Stimulated activated CD4-positive, alpha-beta T cell treated with anti-CD3 and anti-CD28 coated beads, Interleukin-4, amount 100 ng/mL, for 48 hours (primary cell): Measurements from ENCODE around the gene CD300H.
"Not testable (repeated sequence)": the region's sequence is repeated elsewhere in the genome, so short reads cannot be mapped to it uniquely, and the experiment has no call there.

ENCODE experiments used
- DNase-seq, 2 donors: peaks; one replicate each; pipeline ENCODE4 v3.0.0-alpha.2; 2020; ENCODE audit warnings: low read depth in 2 of 2

The CD300H gene

GRCh38 chr17:74526681-74527080 lies 40.6 kb downstream of the CD300H start:
- no peak for DNase-seq

- DNase-seq = no peak
Measured at GRCh38 chr17:74525781-74526288, 41.5 kb downstream of the CD300H start.

- no peak for DNase-seq
Measured at GRCh38 chr17:74525465-74525725, 41.9 kb downstream of the CD300H start.

- DNase-seq = no peak
Measured at GRCh38 chr17:74524653-74525464, 42.5 kb downstream of the CD300H start.

GRCh38 chr17:74523308-74523707 lies 44.0 kb downstream of the CD300H start:
- no peak for DNase-seq

- DNase-seq = no peak
Measured at GRCh38 chr17:74522381-74523105, 44.8 kb downstream of the CD300H start.

DNA sequence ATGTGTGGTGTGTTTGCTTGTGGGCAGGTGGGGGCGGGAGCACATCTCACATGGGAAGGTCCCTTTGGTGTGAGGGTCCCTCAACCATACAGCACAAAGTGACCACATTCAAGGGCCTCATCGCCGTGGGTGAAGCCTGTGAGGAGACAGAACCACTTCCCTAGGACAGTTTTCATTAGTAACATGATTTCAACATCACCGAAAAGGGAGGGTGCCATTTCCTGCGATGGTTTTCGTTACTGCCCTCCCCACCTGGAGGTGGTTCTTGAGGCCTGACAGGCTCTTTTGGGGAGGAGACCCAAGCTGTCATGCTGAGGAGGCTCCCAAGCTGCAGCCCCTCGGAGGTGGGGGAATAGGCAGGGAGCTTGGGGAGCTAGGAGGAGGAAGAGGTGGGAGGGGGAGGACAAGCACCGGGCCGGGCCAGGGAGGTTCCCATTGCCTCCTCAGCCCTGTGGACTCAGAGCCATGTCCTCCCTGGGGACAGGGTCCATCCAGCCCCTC lies 45.6 kb downstream of the CD300H start:
- DNase-seq = no peak

GRCh38 chr17:74520790-74521480 lies 46.4 kb downstream of the CD300H start:
- no peak for DNase-seq

- no peak for DNase-seq
Measured at GRCh38 chr17:74520016-74520434, 47.3 kb downstream of the CD300H start.

GRCh38 chr17:74518413-74518981 lies 48.8 kb downstream of the CD300H start:
- DNase-seq = not testable (repeated sequence)

- DNase-seq = no peak
Measured at GRCh38 chr17:74516561-74517328, 50.6 kb downstream of the CD300H start.

DNA sequence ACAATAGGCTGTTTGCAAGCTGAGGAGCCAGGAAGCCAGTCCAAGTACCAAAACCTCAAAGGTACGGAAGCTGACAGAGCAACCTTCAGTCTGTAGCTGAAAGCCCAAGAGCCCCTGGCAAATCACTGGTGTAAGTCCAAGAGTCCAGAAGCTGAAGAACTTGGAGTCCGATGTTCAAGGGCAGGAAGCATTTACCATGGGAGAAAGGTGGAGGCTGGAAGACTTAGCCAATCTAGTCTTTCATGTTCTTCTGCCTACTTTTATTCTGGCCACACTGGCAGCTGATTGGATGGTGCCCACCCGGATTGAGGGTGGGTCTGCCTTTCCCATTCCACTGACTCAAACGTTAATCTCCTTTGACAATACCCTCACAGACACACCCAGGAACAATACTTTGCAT lies 51.4 kb downstream of the CD300H start:
- DNase-seq = no peak

DNA sequence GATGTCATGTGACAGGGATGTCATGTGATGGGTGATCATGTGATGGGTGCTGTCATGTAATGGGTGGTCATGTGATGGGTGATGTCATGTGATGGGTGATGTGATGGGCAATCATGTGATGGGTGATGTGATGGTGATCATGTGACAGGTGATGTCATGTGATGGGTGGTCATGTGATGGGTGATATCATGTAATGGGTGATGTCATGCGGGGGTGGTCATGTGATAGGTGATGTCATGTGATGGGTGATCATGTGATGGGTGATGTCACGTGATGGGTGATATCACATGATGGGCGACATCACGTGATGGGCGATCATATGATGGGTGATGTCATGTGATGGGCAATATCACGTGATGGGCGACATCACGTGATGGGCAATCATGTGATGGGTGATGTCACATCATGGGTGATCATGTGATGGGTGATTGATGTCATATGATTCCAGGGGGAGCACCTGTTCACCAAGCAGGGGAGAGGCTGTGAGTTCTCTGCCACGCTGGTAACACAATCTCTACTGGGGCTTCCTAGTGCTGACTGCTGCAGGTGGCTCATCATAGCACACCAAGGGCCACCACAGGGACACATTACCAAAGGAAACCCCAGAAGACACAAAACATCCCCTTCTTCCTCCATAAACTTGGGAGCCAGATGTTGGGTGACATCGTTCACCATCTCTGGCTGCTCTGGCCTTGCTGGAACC lies 52.5 kb downstream of the CD300H start:
- peak; percentile 13 to 32 for DNase-seq

DNA sequence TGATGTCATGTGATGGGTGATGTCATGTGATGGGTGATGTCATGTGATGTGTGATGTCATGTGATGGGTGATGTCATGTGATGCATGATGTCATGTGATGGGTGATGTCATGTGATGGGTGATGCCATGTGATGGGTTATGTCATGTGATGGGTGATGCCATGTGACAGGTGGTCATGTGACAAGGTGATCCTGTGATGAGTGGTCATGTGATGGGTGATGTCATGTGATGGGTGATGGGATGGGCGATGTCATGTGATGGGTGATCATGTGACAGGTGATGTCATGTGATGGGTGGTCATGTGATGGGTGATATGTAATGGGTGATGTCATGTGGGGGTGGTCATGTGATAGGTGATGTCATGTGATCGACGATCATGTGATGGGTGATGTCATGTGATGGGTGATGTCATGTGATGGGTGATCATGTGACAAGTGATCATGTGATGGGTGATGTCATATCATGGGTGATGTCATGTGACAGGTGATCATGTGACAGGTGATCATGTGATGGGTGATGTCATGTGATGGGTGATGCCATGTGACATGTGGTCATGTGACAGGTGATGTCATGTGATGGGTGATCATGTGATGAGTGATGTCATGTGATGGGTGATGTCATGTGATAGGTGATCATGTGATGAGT lies 53.2 kb downstream of the CD300H start:
- DNase-seq = peak in 1 of 2 donors; percentile 39

DNA sequence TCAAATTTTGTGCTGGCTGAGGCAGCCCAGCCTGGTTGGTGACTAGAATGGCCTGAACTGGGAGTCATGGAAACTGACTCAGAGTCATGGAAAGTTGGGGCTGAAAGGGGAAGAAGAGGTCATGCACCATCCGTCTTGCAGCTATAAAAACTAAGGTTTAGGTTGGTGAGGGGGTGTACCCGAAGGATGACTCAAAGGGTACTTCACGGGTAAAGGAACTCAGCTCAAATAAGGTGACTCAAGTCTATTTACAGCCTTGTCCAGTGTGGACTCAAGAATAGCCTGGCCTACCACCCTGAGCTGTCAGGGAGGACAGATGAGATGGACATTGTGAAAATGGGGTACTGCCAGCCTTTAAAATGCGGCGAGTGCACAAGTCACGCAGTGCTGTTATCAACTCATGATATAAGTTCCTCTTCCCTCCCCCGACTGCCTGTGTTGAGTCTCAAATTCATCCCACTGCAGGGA lies 54.7 kb downstream of the CD300H start:
- DNase-seq = peak; percentile 34 to 52

- no peak for DNase-seq
Measured at GRCh38 chr17:74512036-74512435, 55.3 kb downstream of the CD300H start.
